Activated naive CD4-positive, alpha-beta T cell treated with anti-CD3 and anti-CD28 coated beads, Interleukin-2, amount 10 ng/mL, durations not matched to agents 7 days and 5 days (primary cell): ENCODE data around the gene LSM3.

Experiments used
- CTCF ChIA-PET: fragments of 350-600 bp; sonication (Branson Sonifier 250); formaldehyde crosslinking; loops from one replicate; lab custom pipeline; 2021; ENCODE audit warnings: antibody characterized with exemption; lab: Charles Lee
- DNase-seq: peaks from one replicate; pipeline ENCODE4 v3.0.0-alpha.2; 2020
- H3K27ac Mint-ChIP-seq: one replicate; pipeline ENCODE4 v1.8.0; 2021; ENCODE audit warnings: mild to moderate bottlenecking, moderate library complexity, mixed read lengths
- H3K27me3 Mint-ChIP-seq: one replicate; pipeline ENCODE4 v1.8.0; 2021; ENCODE audit warnings: mild to moderate bottlenecking, mixed read lengths
- H3K36me3 Mint-ChIP-seq: one replicate; pipeline ENCODE4 v1.8.0; 2021; ENCODE audit warnings: mixed read lengths
- H3K4me1 Mint-ChIP-seq: one replicate; pipeline ENCODE4 v1.8.0; 2021; ENCODE audit warnings: mixed read lengths
- H3K4me3 Mint-ChIP-seq: one replicate; pipeline ENCODE4 v1.8.0; 2021; ENCODE audit warnings: mild to moderate bottlenecking, moderate library complexity, mixed read lengths
- H3K9me3 Mint-ChIP-seq: one replicate; pipeline ENCODE4 v1.8.0; 2021; ENCODE audit warnings: mixed read lengths

The LSM3 gene

GRCh38 chr3:14179114-14179465, 473 bp downstream of the LSM3 start:
- Mint-ChIP-seq H3K27me3 (no peaks in the 10 kb centered on the region), H3K9me3 (no peaks in the 10 kb centered on the region), H3K27ac (peak overlapping the region; percentile 96), H3K36me3 (peaks cover 35% of the 10 kb centered on the region), H3K4me1 (peaks cover 76% of the 10 kb centered on the region), H3K4me3 (peak overlapping the region; percentile 90)
- no peak for DNase-seq
- CTCF ChIA-PET: interaction anchor here (1.0 to 2.6 kb wide), 7 partner anchors 25 to 521 kb away, joined by 3 to 7 read pairs (median 5); partner anchors contain the start of genes CHCHD4 and TMEM43

GRCh38 chr3:14179795-14180194, 1.2 kb downstream of the LSM3 start:
- no peaks in the 10 kb centered on the region for H3K9me3 Mint-ChIP-seq
- CTCF ChIA-PET: interaction anchor here (1.0 to 2.6 kb wide), 4 partner anchors 24 to 284 kb away, joined by 3 to 7 read pairs (median 6); partner anchors contain the start of genes CHCHD4 and TMEM43
- peak overlapping the region; percentile 96 for H3K27ac Mint-ChIP-seq
- peak overlapping the region; percentile 90 for H3K4me3 Mint-ChIP-seq
- peaks cover 36% of the 10 kb centered on the region for H3K36me3 Mint-ChIP-seq
- peaks cover 69% of the 10 kb centered on the region for H3K4me1 Mint-ChIP-seq
- H3K27me3 Mint-ChIP-seq: no peaks in the 10 kb centered on the region
- no peak for DNase-seq

DNA sequence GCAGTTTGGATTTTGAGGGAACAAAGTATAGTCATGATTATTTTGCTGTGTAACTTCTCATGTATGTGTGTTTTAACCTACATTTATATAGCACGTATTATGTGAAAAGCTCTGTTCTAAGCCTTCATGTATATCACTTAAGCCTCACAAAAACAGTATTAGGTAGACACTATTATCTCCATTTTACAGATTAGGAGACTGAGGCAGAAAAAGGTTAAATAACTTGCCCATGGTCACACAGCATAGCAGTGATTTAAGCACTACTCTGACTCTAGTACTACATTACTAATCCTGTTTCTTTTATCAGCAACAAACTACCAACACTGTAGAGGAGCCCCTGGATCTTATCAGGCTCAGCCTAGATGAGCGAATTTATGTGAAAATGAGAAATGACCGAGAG, 2.6 kb downstream of the LSM3 start:
- CTCF ChIA-PET: interaction anchor here (0.9 kb wide), 1 partner anchor 23 kb away, joined by 3 read pairs; no protein-coding TSS in a partner anchor
- H3K36me3 Mint-ChIP-seq: peaks cover 37% of the 10 kb centered on the region
- H3K4me3 Mint-ChIP-seq: no peak overlapping the region
- no peaks in the 10 kb centered on the region for H3K9me3 Mint-ChIP-seq
- no peak for DNase-seq
- H3K27me3 Mint-ChIP-seq: no peaks in the 10 kb centered on the region
- peaks cover 55% of the 10 kb centered on the region for H3K4me1 Mint-ChIP-seq
- H3K27ac Mint-ChIP-seq: no peak overlapping the region

DNA sequence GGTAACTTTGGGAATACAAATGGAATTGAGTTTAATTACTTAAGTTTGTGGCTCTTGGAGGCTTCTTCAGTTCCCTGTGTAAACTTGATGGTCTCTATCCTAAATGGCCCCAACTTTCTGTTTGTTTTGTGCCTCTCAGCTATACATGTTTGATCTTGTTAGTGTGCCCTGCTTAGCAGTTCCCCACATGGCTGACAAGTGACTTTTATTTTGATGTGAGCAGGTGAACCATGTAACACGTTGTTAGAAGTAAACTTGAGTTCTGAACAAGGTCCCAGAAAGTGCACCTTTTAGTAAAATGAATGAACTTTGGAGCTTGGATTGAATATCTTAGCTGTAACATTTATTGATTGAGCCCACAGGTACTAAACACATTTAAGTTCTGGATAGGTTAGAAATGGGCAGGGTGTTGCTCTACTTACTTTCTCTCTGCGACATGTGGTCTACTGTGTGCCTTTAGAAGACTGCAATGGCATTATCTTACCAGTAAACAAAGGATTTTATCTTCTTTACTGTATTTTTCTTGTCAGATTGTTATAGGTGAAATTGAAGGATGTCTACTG, 4.5 kb downstream of the LSM3 start:
- no peak for DNase-seq
- H3K4me1 Mint-ChIP-seq: peaks cover 41% of the 10 kb centered on the region
- peaks cover 40% of the 10 kb centered on the region for H3K36me3 Mint-ChIP-seq
- H3K9me3 Mint-ChIP-seq: no peaks in the 10 kb centered on the region
- H3K4me3 Mint-ChIP-seq: no peak overlapping the region
- H3K27ac Mint-ChIP-seq: peak overlapping the region; percentile 21
- CTCF ChIA-PET: no interaction called here
- H3K27me3 Mint-ChIP-seq: no peaks in the 10 kb centered on the region

DNA sequence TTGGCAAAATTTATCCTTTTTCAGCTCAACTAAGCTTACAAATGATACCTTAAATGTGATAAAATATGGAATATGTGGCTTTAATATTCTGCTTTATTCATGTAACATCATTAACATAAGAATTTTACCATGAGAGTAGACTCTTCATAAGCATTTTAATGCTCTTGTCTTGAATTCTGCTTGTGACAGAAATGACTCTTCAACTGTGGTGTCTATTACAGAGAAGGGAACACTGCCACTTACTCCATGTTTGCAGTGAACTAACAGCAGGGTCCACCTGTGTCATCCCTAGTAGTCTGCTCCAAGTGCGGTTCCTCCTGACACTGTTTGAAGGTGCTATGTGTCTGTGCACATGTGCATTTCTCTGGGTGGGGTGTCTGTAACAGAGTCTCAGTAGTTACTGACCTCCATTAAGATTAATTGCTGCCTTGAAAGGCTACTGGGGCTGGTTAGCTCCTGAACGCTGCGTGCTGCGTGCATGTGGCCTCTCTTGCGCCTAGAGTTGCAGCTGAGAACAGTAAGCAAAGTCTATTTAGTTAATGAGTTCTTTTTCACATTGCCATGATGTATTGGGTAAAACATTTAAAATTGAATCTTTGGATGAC, 8.3 kb downstream of the LSM3 start:
- Mint-ChIP-seq H3K4me3 (no peak overlapping the region), H3K27ac (no peak overlapping the region), H3K27me3 (no peaks in the 10 kb centered on the region), H3K36me3 (peaks cover 58% of the 10 kb centered on the region), H3K4me1 (peaks cover 24% of the 10 kb centered on the region), H3K9me3 (no peaks in the 10 kb centered on the region)
- no peak for DNase-seq
- CTCF ChIA-PET: no interaction called here

- no peak overlapping the region for H3K27ac Mint-ChIP-seq
Observed at GRCh38 chr3:14188041-14188754, 9.6 kb downstream of the LSM3 start.

GRCh38 chr3:14194865-14195264, 16.2 kb downstream of the LSM3 start:
- CTCF ChIA-PET: interaction anchor here (0.6 to 1.2 kb wide), 2 partner anchors 9 to 11 kb away, joined by 4 to 7 read pairs; no protein-coding TSS in a partner anchor
- Mint-ChIP-seq H3K36me3 (peaks cover 38% of the 10 kb centered on the region), H3K9me3 (no peaks in the 10 kb centered on the region), H3K27me3 (no peaks in the 10 kb centered on the region), H3K4me1 (peaks cover 8% of the 10 kb centered on the region), H3K4me3 (no peak overlapping the region), H3K27ac (no peak overlapping the region)
- no peak for DNase-seq

More at GRCh38 chr3:14188041-14188754, 9.6 kb downstream of the LSM3 start:
- DNase-seq: no peak
- Mint-ChIP-seq H3K4me3 (no peak overlapping the region), H3K27me3 (no peaks in the 10 kb centered on the region), H3K4me1 (peaks cover 18% of the 10 kb centered on the region), H3K9me3 (no peaks in the 10 kb centered on the region), H3K36me3 (peaks cover 52% of the 10 kb centered on the region)
- CTCF ChIA-PET: interaction anchor here (1.3 kb wide), 1 partner anchor 15 kb away, joined by 6 read pairs; no protein-coding TSS in a partner anchor

- no peak overlapping the region for H3K27ac Mint-ChIP-seq
- H3K4me3 Mint-ChIP-seq: no peak overlapping the region
- CTCF ChIA-PET: interaction anchor here (1.9 kb wide), 1 partner anchor 303 kb away, joined by 7 read pairs; no protein-coding TSS in a partner anchor
- no peaks in the 10 kb centered on the region for H3K4me1 Mint-ChIP-seq
- no peaks in the 10 kb centered on the region for H3K9me3 Mint-ChIP-seq
- peaks cover 23% of the 10 kb centered on the region for H3K36me3 Mint-ChIP-seq
- H3K27me3 Mint-ChIP-seq: no peaks in the 10 kb centered on the region
- DNase-seq: no peak
Observed at GRCh38 chr3:14199641-14200040, 21.0 kb downstream of the LSM3 start.

DNA sequence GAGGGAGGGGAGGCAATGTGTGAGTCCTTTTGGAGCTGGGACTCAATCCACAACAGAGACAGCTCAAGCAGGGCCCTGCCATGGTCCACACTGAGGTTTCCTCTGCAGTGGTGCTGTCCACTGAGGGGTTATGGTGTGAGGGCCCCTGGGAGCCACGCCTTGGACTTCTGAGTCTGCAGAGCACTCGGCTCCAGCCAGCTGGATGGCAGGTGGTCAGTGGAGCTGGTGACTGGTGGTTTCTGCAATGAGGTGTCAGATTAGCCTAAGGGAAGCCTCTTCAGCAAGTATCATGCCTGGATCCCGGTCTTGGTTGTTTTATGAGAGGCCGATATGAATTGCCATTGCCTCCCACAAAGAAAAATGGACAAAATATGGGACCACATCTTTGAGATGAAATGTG, 21.7 kb downstream of the LSM3 start:
- H3K4me3 Mint-ChIP-seq: no peak overlapping the region
- H3K4me1 Mint-ChIP-seq: no peaks in the 10 kb centered on the region
- no peaks in the 10 kb centered on the region for H3K27me3 Mint-ChIP-seq
- no peaks in the 10 kb centered on the region for H3K9me3 Mint-ChIP-seq
- no peak overlapping the region for H3K27ac Mint-ChIP-seq
- CTCF ChIA-PET: interaction anchor here (0.7 to 1.9 kb wide), 3 partner anchors 11 to 304 kb away, joined by 4 to 7 read pairs (median 6); no protein-coding TSS in a partner anchor
- peaks cover 23% of the 10 kb centered on the region for H3K36me3 Mint-ChIP-seq
- no peak for DNase-seq

GRCh38 chr3:14200841-14201240, 22.2 kb downstream of the LSM3 start:
- Mint-ChIP-seq H3K36me3 (peaks cover 23% of the 10 kb centered on the region), H3K4me3 (no peak overlapping the region), H3K9me3 (no peaks in the 10 kb centered on the region), H3K4me1 (no peaks in the 10 kb centered on the region), H3K27me3 (no peaks in the 10 kb centered on the region), H3K27ac (no peak overlapping the region)
- CTCF ChIA-PET: interaction anchor here (0.6 to 1.9 kb wide), 4 partner anchors 10 to 304 kb away, joined by 3 to 7 read pairs (median 4); no protein-coding TSS in a partner anchor
- no peak for DNase-seq

GRCh38 chr3:14201940-14202684, 23.5 kb downstream of the LSM3 start:
- Mint-ChIP-seq H3K36me3 (peaks cover 20% of the 10 kb centered on the region), H3K9me3 (no peaks in the 10 kb centered on the region), H3K27ac (no peak overlapping the region), H3K27me3 (no peaks in the 10 kb centered on the region), H3K4me1 (no peaks in the 10 kb centered on the region), H3K4me3 (no peak overlapping the region)
- DNase-seq: no peak
- CTCF ChIA-PET: interaction anchor here (2.2 to 3.5 kb wide), 2 partner anchors 57 to 260 kb away, joined by 7 to 27 read pairs; no protein-coding TSS in a partner anchor

GRCh38 chr3:14202874-14203520, 24.4 kb downstream of the LSM3 start:
- DNase-seq: no peak
- Mint-ChIP-seq H3K4me1 (no peaks in the 10 kb centered on the region), H3K9me3 (no peaks in the 10 kb centered on the region), H3K4me3 (no peak overlapping the region), H3K27me3 (no peaks in the 10 kb centered on the region), H3K36me3 (peaks cover 13% of the 10 kb centered on the region), H3K27ac (no peak overlapping the region)
- CTCF ChIA-PET: interaction anchor here (0.7 to 3.5 kb wide), 36 partner anchors 8 to 718 kb away, joined by 3 to 34 read pairs (median 6); partner anchors contain the start of genes LSM3 and XPC

DNA sequence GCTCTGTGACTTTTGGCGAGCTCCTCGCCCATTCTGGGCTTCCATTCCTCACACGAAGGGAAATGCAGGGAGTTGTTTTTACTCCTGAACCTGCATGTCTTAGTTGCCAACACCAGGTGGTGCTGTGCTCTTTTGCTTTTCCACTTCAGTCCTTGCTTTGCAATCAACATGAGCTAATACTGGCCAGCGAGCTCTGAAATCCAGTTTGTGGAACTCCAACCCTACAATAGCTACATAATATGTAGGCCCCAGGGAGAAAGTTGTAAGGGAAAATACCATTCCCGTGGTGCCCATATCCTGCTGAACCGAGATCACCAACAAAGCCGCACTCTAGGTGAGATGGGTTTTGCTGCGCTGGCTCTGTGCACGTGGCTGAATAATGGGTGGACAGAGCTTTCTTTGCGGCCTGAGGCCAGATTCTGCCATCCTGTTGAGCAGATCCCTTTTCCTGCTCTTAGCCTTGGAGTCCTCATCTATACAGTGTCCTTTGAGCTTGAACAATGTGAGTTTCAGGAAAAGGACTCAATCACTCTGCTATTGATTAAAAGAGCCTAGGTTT, 25.0 kb downstream of the LSM3 start:
- H3K4me3 Mint-ChIP-seq: no peak overlapping the region

More for the DNA sequence above, 25.0 kb downstream of the LSM3 start:
- H3K27ac Mint-ChIP-seq: no peak overlapping the region
- H3K36me3 Mint-ChIP-seq: peaks cover 9% of the 10 kb centered on the region
- H3K4me1 Mint-ChIP-seq: no peaks in the 10 kb centered on the region
- H3K27me3 Mint-ChIP-seq: no peaks in the 10 kb centered on the region
- no peaks in the 10 kb centered on the region for H3K9me3 Mint-ChIP-seq
- CTCF ChIA-PET: interaction anchor here (0.6 to 3.5 kb wide), 42 partner anchors 8 to 718 kb away, joined by 3 to 34 read pairs (median 5); partner anchors contain the start of genes LSM3 and XPC
- peak; percentile 61 for DNase-seq
